ENCODE data around the gene RGS10. TPM values are rescaled to one million over a fixed set of nuclear protein-coding genes. Genes with fewer than 3 reads are reported as not detected.

The RGS10 gene
- polyA plus RNA-seq, 2 donors = 50.4 to 63.9 TPM

GRCh38 chr10:119501690-119502089, 40.8 kb downstream of the RGS10 start:
- WGBS, 2 donors = 76 to 89% methylated on average over 2 of the region's 2 CpGs
- H3K4me1 ChIP-seq (ENCODE audit: control insufficient read depth in 2 of 2, insufficient read depth in 2 of 2, low read length in 1 of 2) = peaks cover 0 to 4% of the 10 kb centered on the region in 2 donors
- H3K36me3 ChIP-seq (ENCODE audit: control insufficient read depth in 2 of 2, insufficient read depth in 2 of 2, low read length in 1 of 2) = peaks cover 0 to 5% of the 10 kb centered on the region in 2 donors
- H3K4me3 ChIP-seq (ENCODE audit: low read depth in 1 of 2, low read length in 2 of 2) = no peak overlapping the region
- no peaks in the 10 kb centered on the region for H3K9me3 ChIP-seq (ENCODE audit: control insufficient read depth in 2 of 2, insufficient read depth in 1 of 2, low read depth in 1 of 2, low read length in 1 of 2)
- no peak overlapping the region for H3K27ac ChIP-seq (ENCODE audit: low read depth in 2 of 2, low read length in 1 of 2)
- no peaks in the 10 kb centered on the region for H3K27me3 ChIP-seq (ENCODE audit: control insufficient read depth in 1 of 2, insufficient read depth in 2 of 2, low read length in 2 of 2)

- H3K9me3 ChIP-seq (ENCODE audit: control insufficient read depth in 2 of 2, insufficient read depth in 1 of 2, low read depth in 1 of 2, low read length in 1 of 2) = no peaks in the 10 kb centered on the region
- H3K36me3 ChIP-seq (ENCODE audit: control insufficient read depth in 2 of 2, insufficient read depth in 2 of 2, low read length in 1 of 2) = peaks cover 0 to 5% of the 10 kb centered on the region in 2 donors
- 62 to 71% methylated on average over 6 of the region's 6 CpGs for WGBS, 2 donors
- H3K4me3 ChIP-seq (ENCODE audit: low read depth in 1 of 2, low read length in 2 of 2) = no peak overlapping the region
- H3K27ac ChIP-seq (ENCODE audit: low read depth in 2 of 2, low read length in 1 of 2) = peak overlapping the region in 1 of 2 donors; percentile 6
- no peaks in the 10 kb centered on the region for H3K27me3 ChIP-seq (ENCODE audit: control insufficient read depth in 1 of 2, insufficient read depth in 2 of 2, low read length in 2 of 2)
- no peaks in the 10 kb centered on the region for H3K4me1 ChIP-seq (ENCODE audit: control insufficient read depth in 2 of 2, insufficient read depth in 2 of 2, low read length in 1 of 2)
These were observed 41.7 kb downstream of the RGS10 start for GRCh38 chr10:119500821-119501220.

- Histone ChIP-seq H3K4me1 (ENCODE audit: control insufficient read depth in 2 of 2, insufficient read depth in 2 of 2, low read length in 1 of 2) (no peaks in the 10 kb centered on the region), H3K4me3 (ENCODE audit: low read depth in 1 of 2, low read length in 2 of 2) (no peak overlapping the region), H3K9me3 (ENCODE audit: control insufficient read depth in 2 of 2, insufficient read depth in 1 of 2, low read depth in 1 of 2, low read length in 1 of 2) (no peaks in the 10 kb centered on the region), H3K27ac (ENCODE audit: low read depth in 2 of 2, low read length in 1 of 2) (no peak overlapping the region), H3K27me3 (ENCODE audit: control insufficient read depth in 1 of 2, insufficient read depth in 2 of 2, low read length in 2 of 2) (no peaks in the 10 kb centered on the region), H3K36me3 (ENCODE audit: control insufficient read depth in 2 of 2, insufficient read depth in 2 of 2, low read length in 1 of 2) (peaks cover 0 to 5% of the 10 kb centered on the region in 2 donors)
- 37 to 41% methylated on average over 8 of the region's 8 CpGs for WGBS, 2 donors
These were observed 42.3 kb downstream of the RGS10 start for GRCh38 chr10:119500123-119500795.

GRCh38 chr10:119499677-119500002, 42.9 kb downstream of the RGS10 start:
- Histone ChIP-seq H3K27me3 (ENCODE audit: control insufficient read depth in 1 of 2, insufficient read depth in 2 of 2, low read length in 2 of 2) (no peaks in the 10 kb centered on the region), H3K36me3 (ENCODE audit: control insufficient read depth in 2 of 2, insufficient read depth in 2 of 2, low read length in 1 of 2) (peaks cover 0 to 4% of the 10 kb centered on the region in 2 donors), H3K4me1 (ENCODE audit: control insufficient read depth in 2 of 2, insufficient read depth in 2 of 2, low read length in 1 of 2) (no peaks in the 10 kb centered on the region), H3K9me3 (ENCODE audit: control insufficient read depth in 2 of 2, insufficient read depth in 1 of 2, low read depth in 1 of 2, low read length in 1 of 2) (no peaks in the 10 kb centered on the region), H3K27ac (ENCODE audit: low read depth in 2 of 2, low read length in 1 of 2) (no peak overlapping the region), H3K4me3 (ENCODE audit: low read depth in 1 of 2, low read length in 2 of 2) (no peak overlapping the region)
- 74 to 77% methylated on average over 5 of the region's 5 CpGs for WGBS, 2 donors

GRCh38 chr10:119498889-119499676, 43.4 kb downstream of the RGS10 start:
- Histone ChIP-seq H3K9me3 (ENCODE audit: control insufficient read depth in 2 of 2, insufficient read depth in 1 of 2, low read depth in 1 of 2, low read length in 1 of 2) (no peaks in the 10 kb centered on the region), H3K27me3 (ENCODE audit: control insufficient read depth in 1 of 2, insufficient read depth in 2 of 2, low read length in 2 of 2) (no peaks in the 10 kb centered on the region), H3K4me1 (ENCODE audit: control insufficient read depth in 2 of 2, insufficient read depth in 2 of 2, low read length in 1 of 2) (no peaks in the 10 kb centered on the region), H3K4me3 (ENCODE audit: low read depth in 1 of 2, low read length in 2 of 2) (no peak overlapping the region), H3K36me3 (ENCODE audit: control insufficient read depth in 2 of 2, insufficient read depth in 2 of 2, low read length in 1 of 2) (peaks cover 0 to 2% of the 10 kb centered on the region in 2 donors), H3K27ac (ENCODE audit: low read depth in 2 of 2, low read length in 1 of 2) (no peak overlapping the region)
- 77 to 81% methylated on average over 11 of the region's 11 CpGs for WGBS, 2 donors

GRCh38 chr10:119497243-119497642, 45.3 kb downstream of the RGS10 start:
- H3K4me3 ChIP-seq (ENCODE audit: low read depth in 1 of 2, low read length in 2 of 2) = no peak overlapping the region
- H3K9me3 ChIP-seq (ENCODE audit: control insufficient read depth in 2 of 2, insufficient read depth in 1 of 2, low read depth in 1 of 2, low read length in 1 of 2) = no peaks in the 10 kb centered on the region
- H3K36me3 ChIP-seq (ENCODE audit: control insufficient read depth in 2 of 2, insufficient read depth in 2 of 2, low read length in 1 of 2) = peaks cover 0 to 2% of the 10 kb centered on the region in 2 donors
- no peaks in the 10 kb centered on the region for H3K27me3 ChIP-seq (ENCODE audit: control insufficient read depth in 1 of 2, insufficient read depth in 2 of 2, low read length in 2 of 2)
- H3K27ac ChIP-seq (ENCODE audit: low read depth in 2 of 2, low read length in 1 of 2) = no peak overlapping the region
- WGBS, 2 donors = 91 to 92% methylated on average over 9 of the region's 9 CpGs
- H3K4me1 ChIP-seq (ENCODE audit: control insufficient read depth in 2 of 2, insufficient read depth in 2 of 2, low read length in 1 of 2) = no peaks in the 10 kb centered on the region

DNA sequence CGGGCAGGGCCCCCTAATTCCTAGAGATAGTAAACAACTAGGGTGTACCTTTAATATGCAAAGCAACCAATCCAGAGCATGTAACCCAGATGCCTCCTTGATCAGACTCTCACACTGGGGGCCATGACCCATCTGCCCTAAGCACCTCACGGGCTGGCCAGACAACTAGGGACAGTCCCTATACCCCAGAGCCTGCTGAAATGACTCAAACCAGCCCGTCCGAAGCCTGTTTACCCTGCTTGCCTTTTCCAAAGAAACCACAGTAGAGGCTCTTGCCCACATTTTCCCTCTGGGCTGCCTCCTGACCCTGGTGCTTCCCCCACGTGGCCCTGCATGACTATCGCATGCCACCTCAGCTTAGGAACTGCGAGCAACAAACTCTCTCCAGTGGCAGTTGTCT, 46.2 kb downstream of the RGS10 start:
- Histone ChIP-seq H3K4me3 (ENCODE audit: low read depth in 1 of 2, low read length in 2 of 2) (no peak overlapping the region), H3K27ac (ENCODE audit: low read depth in 2 of 2, low read length in 1 of 2) (no peak overlapping the region), H3K36me3 (ENCODE audit: control insufficient read depth in 2 of 2, insufficient read depth in 2 of 2, low read length in 1 of 2) (peaks cover 0 to 2% of the 10 kb centered on the region in 2 donors), H3K27me3 (ENCODE audit: control insufficient read depth in 1 of 2, insufficient read depth in 2 of 2, low read length in 2 of 2) (no peaks in the 10 kb centered on the region), H3K4me1 (ENCODE audit: control insufficient read depth in 2 of 2, insufficient read depth in 2 of 2, low read length in 1 of 2) (no peaks in the 10 kb centered on the region), H3K9me3 (ENCODE audit: control insufficient read depth in 2 of 2, insufficient read depth in 1 of 2, low read depth in 1 of 2, low read length in 1 of 2) (no peaks in the 10 kb centered on the region)
- 77 to 87% methylated on average over 7 of the region's 7 CpGs for WGBS, 2 donors

DNA sequence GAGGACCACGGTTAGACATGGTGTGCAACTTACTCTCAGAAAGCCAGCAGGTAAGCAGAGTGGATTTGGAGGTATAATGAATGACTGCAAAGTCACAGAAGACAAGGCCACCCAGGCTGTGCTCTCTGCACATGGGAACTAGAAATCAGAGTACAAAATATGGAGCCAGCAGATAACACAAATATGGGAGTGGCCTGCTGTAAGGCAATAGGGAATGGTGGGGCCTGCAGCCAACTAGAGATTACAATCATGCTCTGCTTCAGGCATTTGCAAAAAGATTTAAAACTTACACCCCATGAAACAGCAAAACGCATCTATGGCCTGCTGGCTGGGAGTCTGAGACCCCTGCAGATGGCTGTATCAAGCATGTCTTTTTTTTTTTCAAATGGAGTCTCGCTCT, 47.0 kb downstream of the RGS10 start:
- H3K27ac ChIP-seq (ENCODE audit: low read depth in 2 of 2, low read length in 1 of 2) = no peak overlapping the region
- H3K27me3 ChIP-seq (ENCODE audit: control insufficient read depth in 1 of 2, insufficient read depth in 2 of 2, low read length in 2 of 2) = no peaks in the 10 kb centered on the region
- H3K36me3 ChIP-seq (ENCODE audit: control insufficient read depth in 2 of 2, insufficient read depth in 2 of 2, low read length in 1 of 2) = peaks cover 0 to 2% of the 10 kb centered on the region in 2 donors
- 92 to 93% methylated on average over 3 of the region's 3 CpGs for WGBS, 2 donors
- no peaks in the 10 kb centered on the region for H3K9me3 ChIP-seq (ENCODE audit: control insufficient read depth in 2 of 2, insufficient read depth in 1 of 2, low read depth in 1 of 2, low read length in 1 of 2)
- H3K4me1 ChIP-seq (ENCODE audit: control insufficient read depth in 2 of 2, insufficient read depth in 2 of 2, low read length in 1 of 2) = no peaks in the 10 kb centered on the region
- no peak overlapping the region for H3K4me3 ChIP-seq (ENCODE audit: low read depth in 1 of 2, low read length in 2 of 2)

GRCh38 chr10:119495021-119495505, 47.5 kb downstream of the RGS10 start:
- 85 to 92% methylated on average over 5 of the region's 5 CpGs for WGBS, 2 donors
- H3K4me1 ChIP-seq (ENCODE audit: control insufficient read depth in 2 of 2, insufficient read depth in 2 of 2, low read length in 1 of 2) = no peaks in the 10 kb centered on the region
- H3K9me3 ChIP-seq (ENCODE audit: control insufficient read depth in 2 of 2, insufficient read depth in 1 of 2, low read depth in 1 of 2, low read length in 1 of 2) = no peaks in the 10 kb centered on the region
- peaks cover 0 to 2% of the 10 kb centered on the region in 2 donors for H3K36me3 ChIP-seq (ENCODE audit: control insufficient read depth in 2 of 2, insufficient read depth in 2 of 2, low read length in 1 of 2)
- no peaks in the 10 kb centered on the region for H3K27me3 ChIP-seq (ENCODE audit: control insufficient read depth in 1 of 2, insufficient read depth in 2 of 2, low read length in 2 of 2)
- H3K27ac ChIP-seq (ENCODE audit: low read depth in 2 of 2, low read length in 1 of 2) = no peak overlapping the region
- no peak overlapping the region for H3K4me3 ChIP-seq (ENCODE audit: low read depth in 1 of 2, low read length in 2 of 2)

All from esophagus (tissue), 2 donors.